Right renal cortex interstitium (tissue), 3 donors: ENCODE data around the gene PARP4. TPM values are rescaled to one million over a fixed set of nuclear protein-coding genes. Genes with fewer than 3 reads are reported as not detected.
"Not testable (repeated sequence)": the region's sequence is repeated elsewhere in the genome, so short reads cannot be mapped to it uniquely, and the experiment has no call there.

Experiments
- DNase-seq, 3 donors: peaks; one replicate each; pipeline ENCODE4 v3.0.0-alpha.2; 2013; ENCODE audit warnings: low read depth in 3 of 3, low spot score in 2 of 3
- polyA plus RNA-seq, 3 donors: library from polyadenylated mRNA; unstranded; fragments of 120-200 nt; gene quantifications; one replicate each; pipeline ENCODE4 v1.2.1, GENCODE V29; 2013; ENCODE audit not compliant: insufficient read length in 3 of 3

PARP4 gene
- polyA plus RNA-seq, 3 donors = 39.8 to 49.5 (median 48.7) TPM

DNA sequence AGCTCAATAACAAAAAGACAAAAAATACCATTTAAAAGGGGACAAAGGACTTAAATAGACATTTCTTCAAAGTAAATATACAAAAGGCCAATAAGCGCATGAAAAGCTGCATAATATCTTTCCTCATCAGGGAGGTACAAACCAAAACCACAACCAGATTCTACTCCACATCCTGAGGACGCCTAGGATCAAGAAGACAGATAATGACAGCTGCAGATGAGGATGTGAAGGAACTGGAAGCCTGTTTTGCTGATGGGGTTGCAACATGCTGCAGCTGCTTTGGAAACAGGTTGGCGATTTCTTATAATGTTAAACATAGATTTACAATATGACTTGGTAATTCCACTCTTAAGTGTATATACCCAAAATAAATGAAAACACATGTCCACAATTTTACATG lies 132.4 kb downstream of the PARP4 start:
- DNase-seq = not testable (repeated sequence)

DNA sequence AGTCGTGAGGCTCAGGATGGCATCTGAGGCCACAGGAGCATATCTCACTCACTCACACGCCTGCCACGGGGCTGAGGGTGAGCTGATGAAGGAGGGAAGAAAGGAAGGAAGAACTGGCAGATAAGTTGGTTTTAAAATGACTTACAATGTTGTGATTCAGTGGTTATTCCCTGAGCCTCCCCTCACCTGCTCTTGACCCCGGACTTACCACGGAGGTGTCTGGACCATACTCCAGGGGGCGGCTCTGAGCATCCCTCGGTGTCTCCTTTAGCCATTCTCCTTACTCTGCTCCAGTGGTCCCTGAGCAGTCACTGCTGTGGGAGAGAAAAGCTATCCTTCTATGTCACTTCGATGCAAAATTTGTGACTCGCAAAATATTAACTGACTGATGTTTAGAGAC lies 141.3 kb downstream of the PARP4 start:
- not testable (repeated sequence) for DNase-seq

Other genes with a start within 250 kb of the PARP4 start
- gene C1QTNF9, start 203.2 kb downstream of the PARP4 start, polyA plus RNA-seq = under 1 TPM; 0.23 to 0.85 (median 0.24) TPM
- 10 to 100 TPM; 17.0 to 33.9 (median 17.9) TPM for gene ATP12A, start 167.6 kb upstream of the PARP4 start, polyA plus RNA-seq